ENCODE measurements around the gene TNIK.

- TF ChIP-seq EP300 (IDR thresholded peaks at IDR 0.05; ENCODE audit: low read depth), result no peak
- no peak for TF ChIP-seq POLR2AphosphoS5 (IDR thresholded peaks at IDR 0.05)
- TF ChIP-seq CTCF (IDR thresholded peaks at IDR 0.05), result no peak
- no peak for TF ChIP-seq POLR2A (IDR thresholded peaks at IDR 0.05)
Observed at GRCh38 chr3:171229173-171229572, 231.0 kb downstream of the TNIK start.
